ENCODE data around the gene KIRREL3. TPM values are rescaled to one million over a fixed set of nuclear protein-coding genes. Genes with fewer than 3 reads are reported as not detected.

The KIRREL3 gene
- total and polyA plus RNA-seq, 2 of the 4 experiments (the other 2 are of a cell fraction), result 10.9 to 15.9 TPM

- Histone ChIP-seq H3K14ac (replicated peaks; ENCODE audit: low read depth, low read length) (no peak overlapping the region), H4K8ac (ENCODE audit: low read depth in 2 of 2, low read length in 2 of 2) (no peak overlapping the region), H3K79me1 (ENCODE audit: low read depth in 1 of 2, low read length in 2 of 2) (no peaks in the 10 kb centered on the region), H2BK5ac (ENCODE audit: low read depth, low read length, poor library complexity, severe bottlenecking) (no peak overlapping the region), H3K4me3 (ENCODE audit: insufficient read depth, low read depth, low read length) (no peak overlapping the region), H3K27me3 (ENCODE audit: control insufficient read depth, insufficient read depth, low read length) (no peaks in the 10 kb centered on the region; the same call in 1 of the 2 replicates), H3K9ac (ENCODE audit: low read depth, low read length) (no peak overlapping the region), H3K4ac (ENCODE audit: low read depth, low read length) (no peak overlapping the region), H2AK5ac (ENCODE audit: low read depth, low read length) (no peak overlapping the region), H3K9me1 (ENCODE audit: insufficient read depth, low read length) (no peaks in the 10 kb centered on the region), H4K5ac (ENCODE audit: low read depth, low read length) (no peak overlapping the region), H2BK20ac (ENCODE audit: low read depth, low read length) (no peak overlapping the region), H4K91ac (ENCODE audit: insufficient read depth, low read depth, low read length) (no peak overlapping the region), H3K56ac (ENCODE audit: extremely low read depth, insufficient read depth, low read length) (no peak overlapping the region), H2BK120ac (ENCODE audit: low read depth, low read length) (no peak overlapping the region), H3K23ac (ENCODE audit: low read depth, low read length) (no peak overlapping the region), H3K36me3 (ENCODE audit: control insufficient read depth, insufficient read depth, low read length) (no peaks in the 10 kb centered on the region), H3K9me3 (ENCODE audit: control insufficient read depth, insufficient read depth, low read length) (no peaks in the 10 kb centered on the region), H3K4me2 (ENCODE audit: low read depth, low read length) (no peak overlapping the region), H3K4me1 (ENCODE audit: control insufficient read depth, insufficient read depth, low read length) (no peaks in the 10 kb centered on the region), H2BK15ac (ENCODE audit: low read depth, low read length) (no peak overlapping the region), H3K18ac (ENCODE audit: low read depth, low read length) (no peak overlapping the region), H2AFZ (replicated peaks; ENCODE audit: low read length, poor library complexity) (no peak overlapping the region), H4K20me1 (ENCODE audit: insufficient read depth, low read length) (no peaks in the 10 kb centered on the region), H3K27ac (ENCODE audit: insufficient read depth, low read length) (no peak overlapping the region), H2AK9ac (replicated peaks; ENCODE audit: low read depth, low read length, poor library complexity) (no peak overlapping the region)
- no CpG with 5 or more reads among the region's 4 CpGs for WGBS, 2 experiments (ENCODE audit: extremely low coverage in 2 of 2, insufficient read length in 1 of 2)
- in situ Hi-C loops (cut with MboI; ENCODE audit: low sequenced_read_pairs) (no loop called here), intact Hi-C loops (cut with micrococcal nuclease) (loop anchor here (5.0 kb wide), 1 partner anchor 766 kb away; no protein-coding TSS in a partner anchor), dilution Hi-C loops (cut with HindIII; ENCODE audit: low sequenced_read_pairs, unreplicated experiment) (no loop called here)
- ChIA-PET CTCF (no interaction called here), POLR2A (ENCODE audit: unreplicated experiment) (no interaction called here)
- BruUV-seq (replicated peaks), result no TSS peak
- DNase-seq, result no peak
- no peak for ATAC-seq (ENCODE audit: low read depth)
- TF ChIP-seq POLR2A (IDR thresholded peaks at IDR 0.05; ENCODE audit: low read depth, low read length) (no peak), NFE2L2 (IDR thresholded peaks at IDR 0.05; ENCODE audit: low read depth, low read length) (no peak), RFX5 (IDR thresholded peaks at IDR 0.05; ENCODE audit: low read depth, low read length) (no peak), CEBPB (IDR thresholded peaks at IDR 0.05; ENCODE audit: low read depth, low read length) (no peak), RCOR1 (IDR thresholded peaks at IDR 0.05; ENCODE audit: insufficient replicate concordance, low read length) (no peak), CHD1 (IDR thresholded peaks at IDR 0.05; ENCODE audit: low read depth, low read length) (no peak), MAZ (IDR thresholded peaks at IDR 0.05; ENCODE audit: borderline replicate concordance, low read depth, low read length) (no peak), RAD21 (IDR thresholded peaks at IDR 0.05; ENCODE audit: low read length) (no peak), MXI1 (IDR thresholded peaks at IDR 0.05; ENCODE audit: borderline replicate concordance, low read depth, low read length) (no peak), CTCF (conservative IDR thresholded peaks at IDR 0.05; ENCODE audit: low read depth, low read length) (no peak), MAFK (IDR thresholded peaks at IDR 0.05; ENCODE audit: low read depth, low read length) (no peak), FOS (IDR thresholded peaks at IDR 0.05; ENCODE audit: low read depth, low read length) (no peak)
- TF ChIP-seq, protein P1, sequence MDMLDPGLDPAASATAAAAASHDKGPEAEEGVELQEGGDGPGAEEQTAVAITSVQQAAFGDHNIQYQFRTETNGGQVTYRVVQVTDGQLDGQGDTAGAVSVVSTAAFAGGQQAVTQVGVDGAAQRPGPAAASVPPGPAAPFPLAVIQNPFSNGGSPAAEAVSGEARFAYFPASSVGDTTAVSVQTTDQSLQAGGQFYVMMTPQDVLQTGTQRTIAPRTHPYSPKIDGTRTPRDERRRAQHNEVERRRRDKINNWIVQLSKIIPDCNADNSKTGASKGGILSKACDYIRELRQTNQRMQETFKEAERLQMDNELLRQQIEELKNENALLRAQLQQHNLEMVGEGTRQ (IDR thresholded peaks at IDR 0.05; ENCODE audit: low read depth, low read length), result no peak
- TF ChIP-seq, protein P2, sequence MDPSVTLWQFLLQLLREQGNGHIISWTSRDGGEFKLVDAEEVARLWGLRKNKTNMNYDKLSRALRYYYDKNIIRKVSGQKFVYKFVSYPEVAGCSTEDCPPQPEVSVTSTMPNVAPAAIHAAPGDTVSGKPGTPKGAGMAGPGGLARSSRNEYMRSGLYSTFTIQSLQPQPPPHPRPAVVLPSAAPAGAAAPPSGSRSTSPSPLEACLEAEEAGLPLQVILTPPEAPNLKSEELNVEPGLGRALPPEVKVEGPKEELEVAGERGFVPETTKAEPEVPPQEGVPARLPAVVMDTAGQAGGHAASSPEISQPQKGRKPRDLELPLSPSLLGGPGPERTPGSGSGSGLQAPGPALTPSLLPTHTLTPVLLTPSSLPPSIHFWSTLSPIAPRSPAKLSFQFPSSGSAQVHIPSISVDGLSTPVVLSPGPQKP (IDR thresholded peaks at IDR 0.05; ENCODE audit: borderline replicate concordance, low read depth, low read length), result no peak
Observed at GRCh38 chr11:126506789-126507188, 493.8 kb downstream of the KIRREL3 start.

All from IMR-90 (cell line).